Esophagus squamous epithelium (tissue), 5 donors: Measurements from ENCODE around the gene SPAG9. TPM values are rescaled to one million over a fixed set of nuclear protein-coding genes. Genes with fewer than 3 reads are reported as not detected.
"Not testable (repeated sequence)": the region's sequence is repeated elsewhere in the genome, so short reads cannot be mapped to it uniquely, and the experiment has no call there.

Source experiments
- DNase-seq: peaks from one replicate; lab custom pipeline; 2025; lab: John Stamatoyannopoulos, UW
- H3K27ac ChIP-seq, 4 donors: fragments of 200-600 bp; sonication (generic); one replicate each; pipeline ENCODE4 v1.5.1; 2016 to 2019; ENCODE audit warnings: mild to moderate bottlenecking in 1 of 4
- H3K27me3 ChIP-seq, 4 donors: fragments of 200-600 bp; sonication (generic); 1 replicate in 3 of 4; 2 replicates in 1 of 4; pipeline versions ENCODE4 v1.5.1 to v1.6.0; 2017 to 2021; ENCODE audit warnings: antibody characterized with exemption in 1 of 4
- H3K36me3 ChIP-seq, 3 donors: fragments of 200-600 bp; sonication (generic); one replicate each; pipeline ENCODE4 v1.5.1; 2016 to 2019
- H3K4me1 ChIP-seq, 3 donors: fragments of 200-600 bp; sonication (generic); one replicate each; pipeline ENCODE4 v1.5.1; 2017 to 2019
- H3K4me3 ChIP-seq, 4 donors: fragments of 200-600 bp; sonication (generic); 1 replicate in 3 of 4; 2 replicates in 1 of 4; pipeline ENCODE4 v1.5.1; 2016 to 2019; ENCODE audit warnings: mild to moderate bottlenecking in 2 of 4, moderate library complexity in 1 of 4
- H3K9me3 ChIP-seq, 3 donors: fragments of 200-600 bp; sonication (generic); one replicate each; pipeline ENCODE4 v1.5.1; 2016 to 2019
- POLR2A ChIP-seq, 4 donors: fragments of 450-650 bp; IDR thresholded peaks; one replicate each; pipeline ENCODE4 v1.6.1; 2017; ENCODE audit warnings: antibody characterized with exemption in 4 of 4, mild to moderate bottlenecking in 4 of 4, moderate library complexity in 3 of 4
- WGBS, 2 donors: methylation state at CpG; one replicate each; pipeline ENCODE4 v1.1.5; 2018; 5-methylcytosine and 5-hydroxymethylcytosine counted together
- intact Hi-C: fragments of 100-400 bp; cut with DNase I; formaldehyde crosslinking; loops from one replicate; pipeline ENCODE4 v1.15.0; 2022
- total RNA-seq, 4 donors: library from RNA; depleted of rRNA; stranded (reverse); fragments of >200 nt; gene quantifications; one replicate each; pipeline ENCODE4 v1.1.0, GENCODE V29; 2016
- TF ChIP-seq, protein P1 (sequence below), 6 experiments: fragments of 450-650 bp in 4 of 6; fragments of 200-600 bp in 2 of 6; sonication (generic) in 2 of 6; IDR thresholded peaks; one replicate each; pipeline ENCODE4 v1.5.1; 2016 to 2019; ENCODE audit warnings: antibody characterized with exemption in 6 of 6, mild to moderate bottlenecking in 4 of 6, moderate library complexity in 4 of 6
- donor health status: DM: yes; HTN: yes; CAD: no.

SPAG9 gene
- total RNA-seq, 4 donors from 2014 or later, result 25.6 to 88.5 (median 49.9) TPM

DNA sequence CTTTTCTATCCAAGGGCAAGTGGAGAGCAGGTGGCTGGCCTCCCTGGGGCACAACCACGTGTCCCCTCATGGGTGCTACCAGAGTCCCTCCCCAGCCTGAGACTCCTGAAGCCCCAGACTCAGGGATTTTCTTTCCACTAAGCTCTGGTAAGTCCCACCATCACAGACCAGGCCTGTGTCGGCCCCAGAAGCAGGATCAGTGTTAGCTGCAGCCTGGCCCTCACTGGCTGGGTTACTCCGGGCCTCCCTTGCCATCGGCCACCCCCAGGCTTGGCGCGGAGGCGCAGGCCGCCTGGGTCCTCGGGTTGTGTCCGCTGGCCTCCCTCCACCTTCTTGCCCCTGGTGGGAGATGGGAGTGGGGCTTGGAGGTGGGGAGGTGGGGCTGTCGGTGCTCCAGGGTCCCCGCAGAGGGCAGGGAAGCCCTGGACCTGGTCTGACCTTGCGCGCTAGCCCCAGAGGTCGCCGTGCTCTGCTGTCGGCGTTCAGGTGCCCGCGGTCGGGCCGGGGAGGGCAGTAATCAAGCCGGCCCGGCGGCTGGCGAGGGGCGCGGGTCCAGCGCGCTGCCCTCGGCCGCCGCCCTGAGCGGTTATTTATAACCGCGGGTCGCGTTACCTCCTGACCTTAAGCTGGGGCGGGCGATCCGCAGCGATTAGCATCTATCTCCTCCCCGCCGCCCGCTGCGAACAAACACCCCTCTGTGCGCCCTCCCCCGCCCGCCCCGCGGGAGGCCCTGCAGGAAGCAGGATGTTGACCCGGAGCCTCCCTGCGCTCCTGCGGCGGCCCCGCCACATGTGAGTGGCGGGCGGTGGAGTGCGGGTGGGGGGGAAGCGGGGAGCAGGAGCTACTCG, 176.4 kb downstream of the SPAG9 start:
- intact Hi-C loops, result no loop called here
- Histone ChIP-seq H3K27ac (peak overlapping the region; percentile 57 to 83 (median 81)), H3K4me3 (peak overlapping the region; percentile 26 to 67 (median 49)), H3K4me1 (peaks cover 18 to 40% (median 26%) of the 10 kb centered on the region in 3 donors), H3K36me3 (no peaks in the 10 kb centered on the region), H3K27me3 (no peaks in the 10 kb centered on the region), H3K9me3 (no peaks in the 10 kb centered on the region)
- 45 to 48% methylated on average over 1 to 5 of the region's 61 CpGs for WGBS, 2 donors
- TF ChIP-seq POLR2A (IDR thresholded peaks at IDR 0.05), result peak in 3 of 4 donors; percentile 4 to 46 (median 37)
- TF ChIP-seq, protein P1, sequence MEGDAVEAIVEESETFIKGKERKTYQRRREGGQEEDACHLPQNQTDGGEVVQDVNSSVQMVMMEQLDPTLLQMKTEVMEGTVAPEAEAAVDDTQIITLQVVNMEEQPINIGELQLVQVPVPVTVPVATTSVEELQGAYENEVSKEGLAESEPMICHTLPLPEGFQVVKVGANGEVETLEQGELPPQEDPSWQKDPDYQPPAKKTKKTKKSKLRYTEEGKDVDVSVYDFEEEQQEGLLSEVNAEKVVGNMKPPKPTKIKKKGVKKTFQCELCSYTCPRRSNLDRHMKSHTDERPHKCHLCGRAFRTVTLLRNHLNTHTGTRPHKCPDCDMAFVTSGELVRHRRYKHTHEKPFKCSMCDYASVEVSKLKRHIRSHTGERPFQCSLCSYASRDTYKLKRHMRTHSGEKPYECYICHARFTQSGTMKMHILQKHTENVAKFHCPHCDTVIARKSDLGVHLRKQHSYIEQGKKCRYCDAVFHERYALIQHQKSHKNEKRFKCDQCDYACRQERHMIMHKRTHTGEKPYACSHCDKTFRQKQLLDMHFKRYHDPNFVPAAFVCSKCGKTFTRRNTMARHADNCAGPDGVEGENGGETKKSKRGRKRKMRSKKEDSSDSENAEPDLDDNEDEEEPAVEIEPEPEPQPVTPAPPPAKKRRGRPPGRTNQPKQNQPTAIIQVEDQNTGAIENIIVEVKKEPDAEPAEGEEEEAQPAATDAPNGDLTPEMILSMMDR (IDR thresholded peaks at IDR 0.05), result peak in 1 of 6 experiments; percentile 5
- no peak for DNase-seq

DNA sequence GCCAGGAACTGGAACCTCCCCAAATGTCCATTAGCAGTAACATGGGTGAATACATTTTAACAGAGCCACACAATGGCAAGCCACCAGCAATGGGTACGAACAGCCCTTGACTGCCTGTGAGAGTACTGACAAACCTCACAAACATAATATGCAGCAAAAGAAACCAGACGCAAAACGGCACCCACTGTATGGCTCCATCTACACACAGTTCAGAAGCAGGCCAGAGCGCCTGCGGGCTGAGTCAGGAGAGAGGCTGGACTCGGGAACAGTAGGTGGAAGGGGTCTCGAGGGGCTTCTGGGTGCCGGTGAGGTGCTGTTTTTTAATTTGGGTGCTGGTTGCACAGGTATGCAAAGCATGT, 177.1 kb downstream of the SPAG9 start:
- Histone ChIP-seq H3K4me1 (peaks cover 15 to 32% (median 18%) of the 10 kb centered on the region in 3 donors), H3K4me3 (peak overlapping the region in 2 of 4 donors; percentile 54 to 67), H3K27ac (peak overlapping the region in 3 of 4 donors; percentile 81 to 83 (median 81)), H3K27me3 (no peaks in the 10 kb centered on the region), H3K36me3 (no peaks in the 10 kb centered on the region), H3K9me3 (no peaks in the 10 kb centered on the region)
- TF ChIP-seq, protein P1 (IDR thresholded peaks at IDR 0.05), result no peak
- TF ChIP-seq POLR2A (IDR thresholded peaks at IDR 0.05), result no peak
- intact Hi-C loops, result no loop called here
- DNase-seq, result no peak
- 73 to 81% methylated on average over 8 of the region's 8 CpGs for WGBS, 2 donors

DNA sequence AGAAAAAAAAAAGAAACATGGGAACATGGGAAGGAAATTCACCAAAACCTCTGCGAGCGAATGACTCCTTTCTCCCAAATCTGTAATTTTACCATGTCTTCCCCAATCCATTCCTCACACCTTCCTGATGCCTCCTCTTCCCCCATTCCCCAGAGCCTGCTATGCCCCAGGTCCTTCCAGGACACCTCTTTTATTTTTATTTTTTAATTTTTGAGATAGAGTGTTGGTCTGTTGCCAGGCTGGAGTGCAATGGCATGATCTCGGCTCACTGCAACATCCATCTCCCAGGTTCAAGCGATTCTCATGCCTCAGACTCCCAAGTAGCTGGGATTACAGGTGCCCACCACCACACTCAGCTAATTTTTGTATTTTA, 179.0 kb downstream of the SPAG9 start:
- H3K27ac ChIP-seq, H3K27me3 ChIP-seq, H3K9me3 ChIP-seq, intact Hi-C loops, DNase-seq, H3K4me3 ChIP-seq, H3K36me3 ChIP-seq: not testable (repeated sequence)
- 92 to 97% methylated on average over 4 of the region's 4 CpGs for WGBS, 2 donors
- H3K4me1 ChIP-seq, result peaks cover 13 to 20% (median 15%) of the 10 kb centered on the region in 3 donors

DNA sequence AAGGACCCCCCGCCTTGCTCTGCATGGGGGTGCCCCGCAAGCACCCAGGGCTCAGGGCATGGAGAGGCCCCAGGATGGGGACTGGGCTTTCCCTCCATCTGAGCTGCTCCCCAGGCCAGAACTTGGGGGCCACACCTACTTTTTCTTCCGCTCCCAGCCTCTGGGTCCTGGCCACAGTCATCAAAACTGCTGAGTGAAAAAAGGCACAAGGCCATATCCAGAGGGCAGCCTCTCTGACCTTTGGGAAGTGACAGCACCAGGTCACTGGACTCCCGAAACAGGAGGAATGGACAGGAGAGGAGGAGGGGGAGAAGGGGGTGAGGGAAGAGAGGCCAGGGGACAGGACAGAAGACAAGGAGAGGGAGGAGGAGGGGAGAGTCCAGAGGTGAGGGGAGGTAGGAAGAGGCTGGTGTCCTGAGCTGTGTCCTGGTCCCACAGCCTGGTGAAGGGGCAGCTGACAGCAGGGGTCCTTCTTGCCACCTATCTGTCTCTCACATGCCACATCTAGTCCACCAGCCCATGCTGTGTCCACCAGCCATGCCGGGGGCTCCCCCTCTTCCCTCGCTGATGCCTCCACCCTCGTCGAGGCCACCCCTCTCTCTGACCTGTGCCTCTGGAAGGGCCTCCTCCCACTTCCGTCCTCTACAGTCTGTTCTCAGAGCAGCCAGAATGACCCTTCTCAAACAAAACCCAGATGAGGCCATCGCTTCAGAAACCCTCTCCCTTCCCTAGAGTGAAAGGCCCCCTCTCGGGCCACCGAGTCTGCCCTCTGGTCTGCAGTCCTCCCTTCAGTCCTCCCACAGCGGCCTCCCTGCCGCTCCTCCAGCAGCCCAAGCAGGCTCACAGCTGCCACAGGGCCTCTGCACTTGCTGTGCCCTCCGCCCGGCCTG, 180.6 kb downstream of the SPAG9 start:
- intact Hi-C loops, result no loop called here
- Histone ChIP-seq H3K4me1 (peaks cover 13 to 24% (median 15%) of the 10 kb centered on the region in 3 donors), H3K27me3 (no peaks in the 10 kb centered on the region), H3K4me3 (no peak overlapping the region), H3K9me3 (no peaks in the 10 kb centered on the region), H3K36me3 (no peaks in the 10 kb centered on the region), H3K27ac (no peak overlapping the region)
- WGBS, 2 donors, result 85 to 88% methylated on average over 15 to 16 of the region's 16 CpGs
- DNase-seq, result no peak
- no peak for TF ChIP-seq POLR2A (IDR thresholded peaks at IDR 0.05)
- TF ChIP-seq, protein P1 (IDR thresholded peaks at IDR 0.05), result no peak

DNA sequence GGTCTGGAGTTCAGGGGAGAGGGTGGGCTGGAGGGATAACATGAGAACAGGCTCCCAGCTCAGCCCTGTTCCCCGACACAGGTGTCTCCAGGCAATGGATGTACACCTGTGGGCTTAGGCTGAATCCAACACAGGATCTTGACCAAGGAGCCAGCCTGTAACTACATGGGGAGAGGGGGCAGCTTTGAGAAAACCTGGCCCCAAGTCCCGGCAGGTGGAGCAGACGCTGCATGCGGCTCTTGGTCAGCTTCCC, 181.2 kb downstream of the SPAG9 start:
- intact Hi-C loops, result no loop called here
- Histone ChIP-seq H3K36me3 (no peaks in the 10 kb centered on the region), H3K9me3 (no peaks in the 10 kb centered on the region), H3K4me1 (peaks cover 7 to 18% (median 10%) of the 10 kb centered on the region in 3 donors), H3K4me3 (no peak overlapping the region), H3K27me3 (no peaks in the 10 kb centered on the region), H3K27ac (no peak overlapping the region)
- no peak for DNase-seq
- TF ChIP-seq, protein P1 (IDR thresholded peaks at IDR 0.05), result no peak
- no peak for TF ChIP-seq POLR2A (IDR thresholded peaks at IDR 0.05)
- WGBS, 2 donors, result 77 to 80% methylated on average over 1 to 4 of the region's 4 CpGs
